NCI-H187 (cell line): Measurements from ENCODE around the gene GON4L.
"Not testable (repeated sequence)": the region's sequence is repeated elsewhere in the genome, so short reads cannot be mapped to it uniquely, and the experiment has no call there.

Experiments used
- DNase-seq, 2 experiments: peaks; one replicate each; lab custom pipeline; 2025; lab: John Stamatoyannopoulos, UW

The GON4L gene

DNA sequence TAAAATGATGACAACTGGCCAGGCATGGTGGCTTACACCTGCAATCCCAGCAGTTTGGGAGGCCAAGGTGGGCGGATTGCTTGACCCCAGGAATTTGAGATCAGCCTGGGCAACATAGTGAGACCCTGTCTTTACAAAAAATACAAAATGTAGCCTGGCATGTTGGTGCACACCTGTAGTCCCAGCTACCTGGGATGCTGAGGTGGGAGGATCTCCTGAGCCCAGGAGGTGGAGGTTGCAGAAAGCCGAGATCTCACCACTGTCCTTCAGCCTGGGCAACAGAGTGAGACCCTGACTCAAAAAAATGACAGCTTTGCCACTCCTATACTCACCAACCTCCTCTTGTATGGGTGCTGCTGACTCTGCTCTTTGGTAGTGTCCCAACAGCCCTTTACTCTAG is 20.9 kb upstream of the GON4L start:
- DNase-seq = no peak

DNA sequence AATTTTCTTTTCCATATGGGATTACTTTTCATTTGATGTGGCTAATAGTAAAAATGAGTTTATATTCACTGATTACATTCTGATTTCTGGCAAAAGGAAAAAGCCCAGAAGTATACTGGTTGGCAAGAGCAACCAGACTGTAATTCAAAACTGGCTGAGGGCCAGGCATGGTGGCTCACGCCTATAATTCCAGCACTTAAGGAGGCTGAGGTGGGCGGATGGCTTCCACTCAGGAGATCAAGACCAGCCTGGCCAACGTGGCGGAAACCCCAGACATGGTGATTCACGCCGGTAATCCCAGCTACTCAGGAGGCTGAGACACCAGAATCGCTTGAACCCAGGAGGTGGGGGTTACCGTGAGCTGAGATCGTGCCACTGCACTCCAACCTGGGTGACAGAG is 16.8 kb upstream of the GON4L start:
- DNase-seq = no peak

DNA sequence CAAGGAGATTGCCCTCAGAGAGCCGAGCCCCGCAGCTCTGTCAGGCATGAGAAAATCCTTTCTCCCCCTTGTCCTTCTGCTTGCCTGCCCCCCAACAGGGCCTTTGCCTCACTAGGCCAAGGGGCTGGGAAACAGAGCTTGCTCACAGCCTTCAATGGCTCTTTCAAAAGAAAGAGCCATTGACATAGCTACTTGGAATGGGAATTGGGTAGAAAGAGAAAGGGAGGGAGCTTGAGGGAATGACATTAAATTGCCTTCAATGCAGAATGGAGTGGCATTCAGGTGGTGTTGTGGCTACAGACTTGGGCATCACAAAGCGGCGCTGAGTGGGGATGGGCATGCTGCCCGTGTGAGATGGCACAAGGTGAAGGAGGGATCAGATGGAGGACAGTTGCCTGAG is 15.5 kb upstream of the GON4L start:
- no peak for DNase-seq

DNA sequence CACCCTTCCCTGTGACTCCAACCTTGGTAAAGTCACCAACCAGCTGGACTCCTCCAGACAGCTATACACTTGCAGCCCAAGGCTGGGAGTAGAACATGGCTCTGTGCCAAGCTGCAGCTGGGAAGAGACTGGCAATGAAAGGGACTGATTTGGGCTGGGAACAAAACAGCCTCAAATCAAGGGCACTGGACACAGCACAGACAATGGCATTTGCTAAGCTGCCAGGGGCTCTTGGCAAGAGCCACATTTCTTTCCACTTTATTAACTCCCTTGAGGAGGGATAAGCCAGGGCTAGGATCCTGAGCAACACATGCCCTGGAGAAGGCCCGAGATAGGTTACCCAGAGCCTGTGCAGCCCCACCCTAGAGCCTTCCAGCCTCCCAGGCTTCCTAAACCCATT is 14.4 kb upstream of the GON4L start:
- DNase-seq = no peak

DNA sequence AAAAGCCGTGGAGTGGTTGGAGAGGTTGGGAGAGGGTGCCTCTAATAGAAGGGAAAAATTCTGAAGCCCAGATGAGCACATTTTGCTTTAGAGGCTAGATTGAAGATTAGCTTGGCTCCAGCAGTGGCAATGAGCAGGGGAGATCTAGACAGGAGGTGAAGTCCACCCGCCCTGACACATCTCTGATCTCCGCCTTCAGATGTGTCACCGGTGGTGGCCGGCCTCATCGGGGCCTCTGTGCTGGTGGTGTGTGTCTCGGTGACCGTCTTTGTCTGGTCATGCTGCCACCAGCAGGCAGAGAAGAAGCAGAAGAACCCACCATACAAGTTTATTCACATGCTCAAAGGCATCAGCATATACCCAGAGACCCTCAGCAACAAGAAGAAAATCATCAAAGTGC is 10.8 kb upstream of the GON4L start:
- DNase-seq = no peak

DNA sequence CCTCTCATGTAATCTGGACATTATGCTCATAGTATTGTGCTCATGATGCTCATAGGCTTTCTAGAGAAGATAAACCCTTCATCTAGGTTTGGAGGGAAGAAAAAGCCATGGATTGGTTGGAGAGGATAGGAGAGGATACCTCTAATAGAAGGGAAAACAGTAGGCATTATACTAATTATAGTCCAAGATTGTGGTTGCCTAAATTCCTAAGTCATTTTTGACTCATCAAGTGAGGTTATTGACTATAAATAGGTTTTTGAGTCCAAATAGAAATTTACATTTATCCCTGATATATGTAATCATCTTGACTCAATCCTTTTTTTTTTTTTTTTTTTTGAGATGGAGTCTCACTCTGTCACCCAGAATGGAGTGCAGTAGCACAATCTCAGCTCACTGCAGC is 7.4 kb upstream of the GON4L start:
- no peak for DNase-seq

DNA sequence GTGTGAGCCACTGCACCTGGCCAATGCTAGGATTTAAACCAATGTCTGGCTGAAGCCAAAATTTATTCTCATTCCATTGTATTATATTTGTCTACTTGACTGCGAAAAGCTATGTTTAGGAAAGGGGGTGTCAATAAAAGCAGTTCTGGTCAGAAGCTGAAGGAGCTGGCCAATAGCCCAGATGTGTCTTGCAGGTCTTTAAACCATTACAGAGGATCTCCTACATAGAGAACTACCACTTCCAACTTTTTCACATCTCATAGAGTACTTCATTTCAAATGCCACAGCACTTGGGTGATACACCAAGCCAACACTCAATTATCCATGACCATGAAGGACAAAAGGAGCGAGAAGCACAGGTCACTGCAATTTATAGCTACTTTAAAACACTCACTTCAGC is 4.9 kb upstream of the GON4L start:
- DNase-seq = no peak

DNA sequence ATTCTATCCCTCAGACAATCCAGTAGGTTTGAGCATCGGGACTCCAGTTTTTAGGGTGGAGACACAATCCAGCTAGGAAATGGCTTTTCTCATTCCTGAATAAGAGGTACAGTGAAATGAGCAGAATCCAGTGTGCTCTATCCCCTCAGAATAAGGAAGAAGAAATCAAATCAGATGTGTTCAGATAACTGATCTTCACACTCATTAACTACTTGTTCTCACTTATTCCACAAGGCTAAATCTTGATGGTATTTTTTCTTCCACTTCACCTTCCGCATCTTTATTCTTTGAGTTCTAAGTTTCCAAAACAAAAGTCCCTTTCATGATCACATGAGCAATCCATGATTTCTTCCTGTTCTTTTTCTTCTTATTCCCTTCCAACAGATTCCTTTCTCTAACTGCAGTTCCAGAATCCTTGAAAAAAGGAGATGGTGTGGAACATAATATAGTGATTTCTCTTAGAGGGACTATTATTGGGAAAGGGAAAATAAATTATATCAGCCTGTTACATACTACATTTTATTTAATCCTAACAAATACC is 4.0 kb upstream of the GON4L start:
- no peak for DNase-seq

DNA sequence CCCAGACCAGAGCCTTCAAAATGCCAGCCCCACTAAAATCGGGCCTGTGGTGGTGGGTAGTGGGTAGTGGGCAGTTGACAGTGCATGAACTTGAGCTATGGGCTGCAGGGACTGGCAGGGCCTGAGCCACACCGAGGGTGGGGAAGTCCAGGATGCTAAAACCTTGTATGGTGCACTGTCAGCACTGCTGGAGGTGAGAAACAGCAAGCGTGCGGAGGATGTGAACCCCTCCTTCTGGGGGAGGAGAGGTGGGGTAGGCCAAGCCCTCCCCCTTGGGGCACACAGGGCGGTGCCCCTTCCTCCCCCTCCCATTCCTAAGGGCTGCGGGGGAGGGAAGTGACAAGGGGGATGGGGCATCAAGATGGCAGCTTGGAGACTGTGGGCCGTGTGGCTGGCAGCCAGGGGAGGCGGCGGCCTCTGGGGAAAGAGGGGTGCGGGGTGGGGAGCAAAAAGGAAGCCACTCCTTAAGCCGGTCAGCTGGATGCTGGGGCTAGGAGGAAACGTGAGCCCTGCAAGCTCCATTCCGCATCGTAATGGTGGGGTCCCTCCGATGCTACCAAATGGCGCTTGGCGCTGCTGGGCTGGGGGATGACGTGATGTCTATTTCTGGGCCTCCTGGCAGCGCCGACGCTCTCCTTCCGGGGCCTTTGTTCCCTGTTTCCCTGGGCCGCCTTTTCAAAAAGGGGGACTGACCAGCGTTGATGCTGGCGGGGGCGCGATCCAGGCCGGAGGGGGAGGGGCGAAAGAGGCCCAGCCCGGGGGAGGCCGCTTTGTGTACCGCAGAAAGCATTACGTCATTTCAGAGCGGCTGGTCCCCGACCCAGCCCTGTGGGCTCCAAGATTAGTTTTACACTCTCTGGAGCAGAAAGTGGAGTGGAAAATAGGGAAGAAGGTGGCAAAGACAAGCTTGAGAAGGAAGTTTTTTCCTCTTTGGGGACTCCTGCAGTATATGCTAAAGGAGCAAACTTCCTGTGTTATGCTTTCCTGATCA is 3.2 kb upstream of the GON4L start:
- DNase-seq = no peak

DNA sequence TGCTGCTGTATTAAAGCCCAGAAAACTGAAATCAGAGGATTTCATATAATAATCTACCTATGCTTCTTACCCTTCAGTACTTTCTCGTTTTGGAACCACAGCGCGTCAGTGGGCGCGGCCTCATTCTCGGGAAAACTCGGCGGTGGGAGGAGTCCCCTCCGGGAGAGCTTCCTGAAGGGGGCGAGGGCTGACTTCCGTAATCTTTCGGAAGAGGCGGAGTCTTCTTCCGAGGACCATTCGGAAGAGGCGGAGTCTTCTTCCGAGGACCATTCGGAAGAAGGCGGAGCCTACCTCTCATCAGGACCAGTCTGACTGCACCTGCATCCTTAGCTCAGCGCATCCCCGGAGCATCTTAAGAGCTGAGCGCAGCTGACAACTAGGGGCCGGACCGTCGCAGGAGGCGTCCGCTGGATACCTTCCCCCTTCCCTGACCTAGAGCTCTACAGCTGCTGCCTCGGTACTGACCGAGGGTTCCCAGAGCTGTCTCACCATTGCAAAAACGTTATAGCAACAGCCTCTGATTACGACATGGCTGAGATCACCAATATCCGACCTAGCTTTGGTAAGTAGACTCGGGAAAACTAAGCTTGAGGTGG is 2.3 kb upstream of the GON4L start, which contains the start of gene SYT11:
Gene SYT11, plus strand, starts transcription at position 334 of the 596 bp plus-strand sequence. Its CDS starts 195 bp downstream, at position 529.
- DNase-seq = peak; percentile 98 to 100

DNA sequence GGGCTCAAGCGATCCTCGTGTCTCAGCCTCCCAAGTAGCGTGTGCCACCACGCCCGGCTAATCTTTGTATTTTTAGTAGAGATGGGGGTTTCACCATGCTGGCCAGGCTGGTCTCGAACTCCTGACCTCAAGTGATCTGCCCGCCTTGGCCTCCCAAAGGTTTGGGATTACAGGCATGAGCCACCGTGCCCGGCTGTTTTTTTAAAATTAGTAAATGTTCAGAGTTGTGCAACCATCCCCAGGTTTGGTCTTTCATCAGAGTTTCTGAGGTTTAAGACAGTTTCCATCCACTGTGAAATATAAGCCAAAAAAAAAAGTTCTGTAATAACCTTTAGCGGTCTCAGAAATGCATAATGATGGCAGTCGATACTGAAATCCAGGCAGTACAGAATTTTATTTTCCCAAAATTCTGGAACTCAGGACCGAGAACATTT is 1.8 kb upstream of the GON4L start:
- DNase-seq = no peak

DNA sequence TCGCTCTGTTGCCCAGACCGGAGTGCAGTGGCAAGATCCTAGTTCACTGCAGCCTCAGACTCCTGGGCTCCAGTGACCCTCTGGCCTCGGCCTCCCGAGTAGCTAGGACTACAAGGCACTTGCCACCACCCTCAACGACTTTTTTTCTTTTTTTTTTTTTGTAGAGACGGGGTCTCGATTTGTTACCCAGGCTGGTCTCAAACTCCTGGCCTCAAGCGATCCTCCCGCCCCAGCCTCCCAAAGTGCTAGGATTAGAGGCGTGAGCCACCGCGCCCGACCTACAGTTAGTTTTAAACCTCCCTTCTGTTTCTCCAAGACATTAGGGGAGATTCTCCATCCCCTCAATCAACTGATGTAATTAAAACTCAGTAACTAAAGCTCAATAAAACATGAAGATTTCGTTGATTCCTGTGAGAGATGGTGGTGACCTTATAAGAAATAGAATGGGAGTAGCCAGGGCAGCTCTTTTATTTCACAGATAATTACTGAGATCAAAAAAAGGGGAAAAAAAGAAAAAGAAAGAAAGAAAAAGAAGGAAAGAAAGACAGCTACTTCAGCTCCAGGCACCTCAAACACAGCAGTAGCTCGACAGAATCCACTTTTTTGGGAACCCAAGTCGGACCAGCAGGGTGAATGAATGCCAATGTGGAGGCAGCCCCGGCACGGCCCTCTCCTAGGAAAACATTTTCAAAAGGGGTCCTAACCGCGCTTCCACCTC is 598 bp downstream of the GON4L start:
- no peak for DNase-seq

DNA sequence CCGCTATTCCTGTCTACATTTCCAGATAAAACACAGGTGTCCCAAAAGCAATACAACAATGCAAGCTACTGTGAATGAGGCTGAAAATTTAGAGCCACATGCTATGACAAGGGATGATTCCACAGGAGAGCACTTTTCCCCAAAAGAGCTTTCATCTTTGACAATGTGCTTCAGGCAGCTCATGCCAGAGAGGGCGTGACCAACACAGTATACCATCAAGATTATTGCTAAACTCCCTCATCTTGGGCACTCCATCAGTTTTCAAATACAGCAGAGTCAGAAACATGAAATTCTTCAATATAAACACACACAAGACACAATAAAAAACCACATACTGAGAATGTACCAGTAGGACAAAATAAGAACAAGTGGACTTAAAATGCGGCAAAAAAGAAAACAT is 6.7 kb downstream of the GON4L start:
- no peak for DNase-seq

DNA sequence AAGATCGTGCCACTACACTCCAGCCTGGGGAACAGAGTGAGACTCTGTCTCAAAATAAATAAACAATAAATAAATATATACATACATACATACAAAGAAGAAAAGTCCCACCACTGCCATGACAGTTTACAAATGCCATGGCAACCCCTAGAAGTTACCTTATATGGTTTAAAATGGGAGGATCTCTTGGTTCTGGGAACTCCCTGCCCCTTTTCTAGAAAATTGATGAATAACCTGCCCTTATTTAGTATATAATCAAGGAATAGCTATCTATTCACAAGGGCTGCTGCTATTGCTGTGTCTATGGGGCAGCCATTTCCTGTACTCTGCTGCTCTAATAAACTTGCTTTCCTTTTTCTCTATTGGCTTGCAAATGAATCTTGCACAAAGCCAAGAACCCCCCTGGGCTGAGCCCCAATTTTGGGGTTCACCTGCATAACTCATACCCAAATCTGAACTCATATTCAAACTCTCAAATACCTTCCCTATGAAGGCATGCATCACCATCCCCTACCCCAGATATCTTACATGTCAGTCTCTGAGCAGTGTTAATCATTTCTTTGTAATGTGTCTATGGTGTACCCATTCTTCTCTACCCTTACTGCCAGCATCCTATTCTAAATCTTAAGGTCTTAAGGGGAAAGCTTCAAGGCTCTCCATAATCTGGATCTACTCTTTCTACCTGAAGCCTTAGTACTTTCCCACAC is 9.0 kb downstream of the GON4L start:
- DNase-seq = no peak

DNA sequence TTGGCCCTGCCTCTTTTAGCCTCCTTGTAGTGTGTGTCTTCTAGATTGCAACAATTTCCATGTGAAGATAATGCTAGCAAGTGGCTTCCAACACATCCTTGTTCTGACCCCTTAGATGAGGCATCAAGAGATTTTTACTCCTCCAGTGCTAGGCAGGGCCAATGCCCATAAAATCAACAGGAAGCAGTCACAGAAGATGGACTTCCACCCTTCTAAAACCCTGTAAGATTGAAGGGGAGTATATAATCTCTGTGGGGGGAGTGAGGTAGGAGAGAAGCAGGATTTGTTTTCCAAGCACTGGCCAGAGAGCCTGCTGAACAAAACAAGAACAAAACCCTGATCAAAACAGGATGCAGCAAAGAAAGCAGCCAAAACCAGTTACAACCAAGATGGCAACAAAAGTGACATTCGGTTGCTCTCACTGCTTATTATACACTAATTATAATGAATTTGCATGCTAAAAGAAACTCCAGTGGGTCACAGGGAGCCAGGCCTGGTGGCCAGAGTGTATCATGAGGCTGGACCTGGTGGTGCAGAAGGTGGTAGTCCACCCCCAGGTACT is 12.1 kb downstream of the GON4L start:
- DNase-seq = no peak

DNA sequence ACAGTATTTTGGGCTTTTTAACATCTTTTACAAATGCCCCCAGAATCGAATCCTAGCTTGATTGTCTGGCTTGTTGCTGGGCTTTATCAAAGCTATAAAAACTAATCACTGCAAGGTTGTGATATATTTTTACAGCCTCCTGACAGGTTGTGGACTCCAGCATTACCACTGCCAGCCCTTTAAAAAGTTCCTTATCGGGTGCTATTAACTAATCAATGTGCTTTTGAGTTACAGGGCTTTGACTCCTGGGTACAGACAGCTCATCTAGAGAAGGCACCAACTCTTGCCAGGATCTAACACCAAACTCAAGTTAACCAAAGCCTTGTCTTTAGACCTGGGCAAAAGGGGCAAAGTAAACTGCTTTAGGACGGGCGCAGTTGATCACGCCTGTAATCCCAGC is 16.6 kb downstream of the GON4L start:
- no peak for DNase-seq

DNA sequence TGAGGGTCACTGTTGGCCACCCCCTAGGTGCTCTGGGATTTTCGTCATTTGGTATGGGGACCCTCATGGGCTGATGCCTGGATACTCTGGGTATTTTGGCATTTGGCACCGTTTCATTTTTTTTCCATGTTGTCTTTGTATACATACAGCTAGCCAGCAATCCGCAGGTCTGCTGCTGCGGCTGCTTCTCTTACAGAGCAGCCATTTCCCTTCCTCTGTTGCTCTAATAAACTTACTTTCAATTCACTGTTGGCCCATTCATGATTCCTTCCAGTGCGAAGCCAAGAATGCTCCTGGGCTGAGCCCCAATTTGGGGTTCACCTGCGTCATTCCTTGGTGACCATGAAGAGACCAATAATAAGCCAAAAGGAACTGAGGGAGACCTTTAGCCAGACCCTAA is 21.5 kb downstream of the GON4L start:
- DNase-seq = no peak

DNA sequence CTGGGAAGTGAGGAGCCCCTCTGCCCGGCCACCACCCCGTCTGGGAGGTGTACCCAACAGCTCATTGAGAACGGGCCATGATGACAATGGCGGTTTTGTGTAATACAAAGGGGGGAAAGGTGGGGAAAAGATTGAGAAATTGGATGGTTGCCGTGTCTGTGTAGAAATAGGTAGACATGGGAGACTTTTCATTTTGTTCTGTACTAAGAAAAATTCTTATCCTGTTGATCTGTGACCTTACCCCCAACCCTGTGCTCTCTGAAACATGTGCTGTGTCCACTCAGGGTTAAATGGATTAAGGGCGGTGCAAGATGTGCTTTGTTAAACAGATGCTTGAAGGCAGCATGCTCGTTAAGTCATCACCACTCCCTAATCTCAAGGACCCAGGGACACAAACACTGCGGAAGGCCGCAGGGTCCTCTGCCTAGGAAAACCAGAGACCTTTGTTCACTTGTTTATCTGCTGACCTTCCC is 22.1 kb downstream of the GON4L start:
- DNase-seq = not testable (repeated sequence)

DNA sequence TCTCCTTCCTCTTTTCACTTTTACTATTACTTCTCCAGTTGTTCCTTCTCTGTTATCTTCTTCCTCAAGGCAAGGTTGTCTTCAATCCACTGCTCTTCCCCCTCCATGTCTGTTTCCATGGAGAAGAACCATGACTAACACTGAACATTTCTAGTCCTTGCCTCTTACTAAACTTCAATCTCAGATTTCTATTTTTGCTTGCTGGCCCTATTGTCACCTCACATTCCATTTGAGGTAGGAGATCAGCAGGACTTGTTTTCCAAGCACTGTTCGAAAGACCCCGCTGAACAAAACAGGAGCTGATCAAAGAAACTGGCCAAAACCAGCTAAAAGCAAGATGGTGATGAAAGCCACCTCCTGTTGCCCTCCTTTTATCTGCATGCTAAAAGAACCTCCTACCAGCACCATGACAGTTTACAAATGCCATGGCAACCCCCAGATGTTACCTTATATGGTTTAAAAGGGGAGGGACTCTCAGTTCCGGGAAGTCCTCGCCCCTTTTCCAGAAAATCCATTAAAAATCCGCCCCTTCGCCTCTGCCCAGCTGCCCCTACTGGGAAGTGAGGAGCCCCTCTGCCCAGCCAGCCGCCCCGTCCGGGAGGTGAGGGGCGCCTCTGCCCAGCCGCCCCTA is 22.6 kb downstream of the GON4L start:
- DNase-seq = no peak

DNA sequence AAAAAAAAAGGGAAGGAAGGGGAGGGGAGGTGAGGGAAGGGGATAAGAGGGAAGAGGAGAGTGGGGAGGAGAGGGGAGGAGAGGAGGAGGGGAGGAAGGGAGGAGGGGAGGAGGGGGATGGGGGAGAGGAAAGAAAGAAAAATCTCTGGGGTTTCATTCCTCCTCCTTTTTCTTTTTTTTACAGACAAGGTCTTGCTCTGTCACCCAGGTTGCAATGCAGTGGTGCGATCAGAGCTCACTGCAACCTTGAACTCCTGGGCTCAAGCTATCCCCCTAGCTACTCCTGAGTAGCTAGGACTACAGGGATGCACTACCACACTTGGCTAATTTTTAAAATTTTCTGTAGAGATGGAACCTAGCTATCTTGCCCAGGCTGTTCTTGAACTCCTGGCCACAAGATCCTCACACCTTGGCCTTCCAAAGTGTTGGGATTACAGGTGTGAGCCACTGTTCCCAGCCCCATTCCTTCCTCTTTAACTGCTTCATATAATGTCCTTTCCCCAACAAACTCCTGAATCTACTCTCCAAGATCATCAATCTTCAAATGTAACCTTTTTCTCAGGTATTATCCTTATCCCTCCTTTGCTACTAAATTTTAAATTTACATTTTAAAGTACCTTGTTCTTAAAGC is 23.2 kb downstream of the GON4L start:
- no peak for DNase-seq
